ENCODE data around the gene MMS19. TPM values are rescaled to one million over a fixed set of nuclear protein-coding genes. Genes with fewer than 3 reads are reported as not detected.

MMS19 gene
- total and polyA plus RNA-seq, 2 donors from 2014 or later = 49.7 to 56.1 TPM

DNA sequence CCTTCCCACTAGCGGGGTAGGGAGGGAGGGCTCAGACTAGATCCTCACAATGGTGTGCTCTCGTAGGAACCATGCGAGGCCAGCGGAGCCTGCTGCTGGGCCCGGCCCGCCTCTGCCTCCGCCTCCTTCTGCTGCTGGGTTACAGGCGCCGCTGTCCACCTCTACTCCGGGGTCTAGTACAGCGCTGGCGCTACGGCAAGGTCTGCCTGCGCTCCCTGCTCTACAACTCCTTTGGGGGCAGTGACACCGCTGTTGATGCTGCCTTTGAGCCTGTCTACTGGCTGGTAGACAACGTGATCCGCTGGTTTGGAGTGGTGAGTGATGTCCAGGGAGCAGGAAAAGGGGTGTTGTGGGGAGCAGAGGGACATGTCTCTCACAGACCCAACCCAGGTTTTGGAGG is 46.6 kb downstream of the MMS19 start:
- Histone ChIP-seq H3K4me3 (ENCODE audit: low read length in 3 of 3) (no peak overlapping the region), H3K36me3 (ENCODE audit: control insufficient read depth in 2 of 3, insufficient read depth in 3 of 3, low read length in 3 of 3) (peaks cover 0 to 10% (median 2%) of the 10 kb centered on the region in 3 donors), H3K27ac (ENCODE audit: low read depth in 2 of 2, low read length in 2 of 2) (no peak overlapping the region), H3K9me3 (ENCODE audit: control insufficient read depth in 2 of 3, insufficient read depth in 1 of 3, low read length in 3 of 3) (no peaks in the 10 kb centered on the region), H3K9ac (ENCODE audit: low read length in 3 of 3) (no peak overlapping the region), H3K4me1 (ENCODE audit: control insufficient read depth in 2 of 3, insufficient read depth in 2 of 3, low read depth in 1 of 3, low read length in 3 of 3) (peaks cover 0 to 13% (median 12%) of the 10 kb centered on the region in 3 donors), H3K27me3 (ENCODE audit: control insufficient read depth, insufficient read depth, low read length) (no peaks in the 10 kb centered on the region)
- FAIRE-seq = no peak
- intact Hi-C loops (cut with DNase I) = no loop called here
- TF ChIP-seq, protein P1, sequence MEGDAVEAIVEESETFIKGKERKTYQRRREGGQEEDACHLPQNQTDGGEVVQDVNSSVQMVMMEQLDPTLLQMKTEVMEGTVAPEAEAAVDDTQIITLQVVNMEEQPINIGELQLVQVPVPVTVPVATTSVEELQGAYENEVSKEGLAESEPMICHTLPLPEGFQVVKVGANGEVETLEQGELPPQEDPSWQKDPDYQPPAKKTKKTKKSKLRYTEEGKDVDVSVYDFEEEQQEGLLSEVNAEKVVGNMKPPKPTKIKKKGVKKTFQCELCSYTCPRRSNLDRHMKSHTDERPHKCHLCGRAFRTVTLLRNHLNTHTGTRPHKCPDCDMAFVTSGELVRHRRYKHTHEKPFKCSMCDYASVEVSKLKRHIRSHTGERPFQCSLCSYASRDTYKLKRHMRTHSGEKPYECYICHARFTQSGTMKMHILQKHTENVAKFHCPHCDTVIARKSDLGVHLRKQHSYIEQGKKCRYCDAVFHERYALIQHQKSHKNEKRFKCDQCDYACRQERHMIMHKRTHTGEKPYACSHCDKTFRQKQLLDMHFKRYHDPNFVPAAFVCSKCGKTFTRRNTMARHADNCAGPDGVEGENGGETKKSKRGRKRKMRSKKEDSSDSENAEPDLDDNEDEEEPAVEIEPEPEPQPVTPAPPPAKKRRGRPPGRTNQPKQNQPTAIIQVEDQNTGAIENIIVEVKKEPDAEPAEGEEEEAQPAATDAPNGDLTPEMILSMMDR (IDR thresholded peaks at IDR 0.05; ENCODE audit: borderline replicate concordance, extremely low read depth, insufficient read depth) = no peak
- no peak for DNase-seq

DNA sequence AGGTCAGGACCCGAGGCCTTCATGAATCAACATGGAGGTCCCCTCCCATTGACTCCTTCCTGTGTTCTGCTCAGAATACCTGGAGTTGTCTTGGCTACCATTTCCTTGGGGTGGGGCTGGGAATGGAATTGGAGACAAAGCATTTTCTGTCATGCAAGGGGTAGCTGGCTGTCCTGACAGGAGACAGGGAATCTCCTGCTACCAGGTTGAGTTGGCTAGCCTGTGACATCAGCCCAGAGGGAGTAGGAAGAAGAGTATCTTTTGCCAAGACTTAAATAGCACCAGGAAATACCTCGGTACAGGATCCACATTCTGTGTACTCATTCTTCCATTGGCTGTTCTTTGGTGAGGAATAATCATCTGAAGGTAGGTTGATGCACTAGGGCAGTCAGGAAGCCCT is 47.4 kb downstream of the MMS19 start:
- no peak for FAIRE-seq

DNA sequence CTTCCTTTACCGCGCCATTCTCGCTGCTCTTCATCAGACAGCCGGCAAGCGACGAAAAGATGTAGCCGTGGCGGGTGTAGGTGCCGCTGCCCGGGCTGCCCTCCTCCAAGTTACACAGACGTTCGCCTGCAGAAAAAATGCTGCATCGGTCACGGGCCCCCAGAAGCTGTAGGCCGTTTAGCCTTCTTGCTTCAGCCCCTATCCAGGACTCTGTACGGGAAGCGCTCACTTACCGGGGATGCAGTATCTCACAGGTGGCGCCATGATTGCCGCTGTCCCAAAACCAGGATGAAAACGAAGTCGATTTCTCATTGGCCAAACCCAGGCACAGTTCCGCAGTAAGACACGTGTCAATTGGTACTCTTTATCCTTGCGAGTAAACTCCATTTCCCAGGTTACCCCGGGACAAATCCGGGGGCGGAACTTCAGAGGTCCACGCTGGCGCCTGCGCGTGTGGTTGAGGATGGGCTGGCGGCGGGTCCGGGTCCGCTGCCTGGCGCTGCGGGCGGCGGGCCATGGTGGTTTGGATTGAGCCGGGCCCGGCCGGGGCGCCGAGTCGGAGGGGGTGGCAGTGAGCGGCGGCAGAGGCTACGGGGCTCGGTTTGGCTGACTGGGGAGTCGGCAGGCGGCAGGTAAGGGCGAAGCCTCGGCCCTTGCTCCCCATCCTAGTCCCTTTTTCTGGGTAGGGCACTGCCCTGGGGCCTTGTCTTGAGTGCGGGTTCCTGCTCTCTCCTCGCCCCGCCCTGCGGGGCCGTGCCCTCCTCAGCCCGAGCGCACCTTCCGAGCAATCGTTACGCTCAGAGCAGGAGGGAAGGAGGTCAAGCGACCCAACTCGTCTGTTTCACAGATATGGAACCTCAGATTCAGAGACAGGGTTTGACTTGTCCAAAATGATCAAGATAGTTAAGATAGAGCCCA is 52.2 kb downstream of the MMS19 start, which contains the start of the genes EXOSC1 and ZDHHC16:
Gene EXOSC1 (minus strand): TSS at position 285 of the 918 bp plus-strand sequence. CDS start 21 bp downstream, at position 264.
Gene ZDHHC16 (plus strand): TSS at position 454 of the 918 bp plus-strand sequence. CDS start 5,501 bp downstream, outside the sequence.
- Histone ChIP-seq H3K4me3 (ENCODE audit: low read length in 3 of 3) (peak within 1 kb of the TSS; percentile 94 to 100 (median 97)), H3K27ac (ENCODE audit: low read depth in 2 of 2, low read length in 2 of 2) (peak within 1 kb of the TSS; percentile 55 to 69), H3K4me1 (ENCODE audit: control insufficient read depth in 2 of 3, insufficient read depth in 2 of 3, low read depth in 1 of 3, low read length in 3 of 3) (peaks cover 0 to 19% (median 10%) of the 10 kb centered on the region in 3 donors), H3K36me3 (ENCODE audit: control insufficient read depth in 2 of 3, insufficient read depth in 3 of 3, low read length in 3 of 3) (peaks cover 0 to 5% (median 0%) of the 10 kb centered on the region in 3 donors), H3K9ac (ENCODE audit: low read length in 3 of 3) (peak within 1 kb of the TSS; percentile 82 to 93 (median 84)), H3K9me3 (ENCODE audit: control insufficient read depth in 2 of 3, insufficient read depth in 1 of 3, low read length in 3 of 3) (no peaks in the 10 kb centered on the region), H3K27me3 (ENCODE audit: control insufficient read depth, insufficient read depth, low read length) (no peaks in the 10 kb centered on the region)
- FAIRE-seq = peak; percentile 82
- intact Hi-C loops (cut with DNase I) = no loop called here
- TF ChIP-seq, protein P1 (IDR thresholded peaks at IDR 0.05; ENCODE audit: borderline replicate concordance, extremely low read depth, insufficient read depth) = no peak
- DNase-seq = peak; percentile 93 to 99 (median 96)

More for the DNA sequence above, 47.4 kb downstream of the MMS19 start:
- H3K4me3 ChIP-seq (ENCODE audit: low read length in 3 of 3) = no peak overlapping the region
- intact Hi-C loops (cut with DNase I) = no loop called here
- TF ChIP-seq, protein P1 (IDR thresholded peaks at IDR 0.05; ENCODE audit: borderline replicate concordance, extremely low read depth, insufficient read depth) = no peak
- DNase-seq = no peak
- no peak overlapping the region for H3K9ac ChIP-seq (ENCODE audit: low read length in 3 of 3)
- H3K4me1 ChIP-seq (ENCODE audit: control insufficient read depth in 2 of 3, insufficient read depth in 2 of 3, low read depth in 1 of 3, low read length in 3 of 3) = peaks cover 0 to 13% (median 12%) of the 10 kb centered on the region in 3 donors
- H3K27ac ChIP-seq (ENCODE audit: low read depth in 2 of 2, low read length in 2 of 2) = no peak overlapping the region
- no peaks in the 10 kb centered on the region for H3K27me3 ChIP-seq (ENCODE audit: control insufficient read depth, insufficient read depth, low read length)
- no peaks in the 10 kb centered on the region for H3K9me3 ChIP-seq (ENCODE audit: control insufficient read depth in 2 of 3, insufficient read depth in 1 of 3, low read length in 3 of 3)
- H3K36me3 ChIP-seq (ENCODE audit: control insufficient read depth in 2 of 3, insufficient read depth in 3 of 3, low read length in 3 of 3) = peaks cover 0 to 3% (median 2%) of the 10 kb centered on the region in 3 donors
